HG03066 (cell line): ENCODE measurements around the gene ADGRG7.

Experiments
- ATAC-seq: cut with Tn5 transposase; IDR thresholded peaks from one replicate; pipeline ENCODE4 v1.9.1; 2021; ENCODE audit warnings: low read depth; ENCODE audit not compliant: unreplicated experiment

The ADGRG7 gene

GRCh38 chr3:100591411-100591810 lies 18.0 kb upstream of the ADGRG7 start:
- ATAC-seq, result no peak

GRCh38 chr3:100600181-100601042 lies 9.0 kb upstream of the ADGRG7 start:
- no peak for ATAC-seq

- peak; percentile 44 for ATAC-seq
Measured at GRCh38 chr3:100602506-100603444, 6.6 kb upstream of the ADGRG7 start.

- ATAC-seq, result peak; percentile 49
Measured at GRCh38 chr3:100603469-100603868, 5.9 kb upstream of the ADGRG7 start.

- no peak for ATAC-seq
Measured at GRCh38 chr3:100605358-100605757, 4.0 kb upstream of the ADGRG7 start.

- ATAC-seq, result peak; percentile 68
Measured at GRCh38 chr3:100606894-100607512, 2.4 kb upstream of the ADGRG7 start.

DNA sequence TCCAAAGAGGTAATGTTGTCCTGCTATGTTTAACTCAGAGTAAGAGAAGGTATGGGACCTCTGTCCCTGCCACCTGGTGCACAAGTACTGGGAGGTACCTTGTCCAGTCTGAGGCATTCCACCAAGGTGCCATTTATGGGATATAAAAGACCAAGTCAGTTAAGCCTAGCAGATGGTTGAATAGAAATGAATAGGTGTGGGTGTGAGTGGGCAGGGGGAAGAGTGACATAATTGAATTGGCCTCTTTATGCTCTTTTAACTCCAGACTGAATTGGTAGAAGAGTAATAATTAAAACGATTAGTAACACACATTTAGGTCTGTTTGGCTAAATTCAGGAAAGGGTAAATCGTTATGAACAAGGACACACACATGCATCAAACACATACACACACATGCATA lies 562 bp downstream of the ADGRG7 start:
- no peak for ATAC-seq

DNA sequence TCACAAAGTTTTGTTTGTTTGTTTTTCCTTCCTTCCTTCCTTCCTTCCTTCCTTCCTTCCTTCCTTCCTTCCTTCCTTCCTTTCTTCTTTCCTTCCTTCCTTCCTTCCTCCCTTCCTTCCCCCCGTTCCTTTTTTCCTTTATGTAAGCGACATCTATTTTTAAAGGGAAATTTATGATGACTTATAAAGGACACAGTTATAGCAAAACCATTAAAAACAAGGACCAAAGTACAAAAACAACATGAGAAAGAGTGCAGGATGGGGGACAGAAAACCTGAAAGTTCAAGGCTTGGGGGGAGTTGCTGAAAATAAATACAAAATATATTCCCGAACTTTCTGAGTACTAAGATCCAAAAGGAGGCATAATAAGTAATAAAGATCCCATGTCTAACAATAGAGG lies 1.8 kb downstream of the ADGRG7 start:
- ATAC-seq, result no peak

DNA sequence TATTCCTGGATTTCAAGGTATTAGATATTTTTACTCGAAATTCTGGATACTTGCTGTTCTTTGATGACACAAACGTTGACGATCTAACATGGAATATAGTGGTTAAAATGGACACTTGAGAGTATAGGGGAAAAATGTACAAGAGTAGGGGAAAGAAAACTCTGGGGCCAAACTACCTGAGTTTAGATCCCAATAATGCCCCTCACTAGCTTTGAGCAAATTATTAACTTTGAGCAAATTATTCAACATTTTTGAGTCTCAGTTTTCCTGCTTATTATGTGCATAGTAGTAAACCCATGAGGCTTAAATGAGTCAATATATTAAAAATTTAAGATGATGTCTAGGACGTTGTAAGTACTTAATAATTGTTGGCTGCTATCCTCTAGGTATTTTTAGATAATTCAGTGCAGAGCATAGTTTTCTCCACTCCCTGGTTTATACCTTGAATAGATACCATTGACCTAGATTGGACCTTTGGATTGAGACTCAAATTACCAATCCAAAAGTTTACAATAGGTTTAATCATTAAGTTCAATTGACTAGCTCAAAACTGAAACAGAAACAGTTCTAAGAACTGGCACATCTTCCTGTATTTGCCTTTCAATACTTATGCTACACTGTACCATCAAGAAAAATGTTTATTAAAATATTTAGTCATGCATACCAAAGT lies 4.5 kb downstream of the ADGRG7 start:
- no peak for ATAC-seq

DNA sequence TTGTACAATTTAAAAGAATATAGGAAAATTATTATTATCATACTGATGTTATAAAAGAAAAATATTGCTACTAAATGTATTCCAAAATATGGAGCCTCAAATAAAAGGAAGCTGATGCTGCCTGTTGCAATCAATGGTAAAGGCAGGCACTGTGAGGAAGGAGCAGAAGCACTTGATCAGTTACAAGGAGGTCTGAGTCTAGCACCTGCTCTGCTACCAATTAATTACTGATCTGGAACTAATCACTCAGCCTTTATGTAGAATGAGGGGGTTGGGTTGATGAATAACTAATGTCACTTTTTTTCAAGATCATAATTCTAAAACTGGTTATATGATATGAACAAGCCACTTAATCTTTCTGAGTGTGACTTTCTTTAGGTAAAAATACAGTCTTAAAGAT lies 5.5 kb downstream of the ADGRG7 start:
- no peak for ATAC-seq

GRCh38 chr3:100615684-100616083 lies 6.3 kb downstream of the ADGRG7 start:
- no peak for ATAC-seq

- ATAC-seq, result no peak
Measured at GRCh38 chr3:100621251-100621650, 11.8 kb downstream of the ADGRG7 start.

- no peak for ATAC-seq
Measured at GRCh38 chr3:100627491-100627890, 18.1 kb downstream of the ADGRG7 start.

- no peak for ATAC-seq
Measured at GRCh38 chr3:100629421-100630127, 20.2 kb downstream of the ADGRG7 start.

DNA sequence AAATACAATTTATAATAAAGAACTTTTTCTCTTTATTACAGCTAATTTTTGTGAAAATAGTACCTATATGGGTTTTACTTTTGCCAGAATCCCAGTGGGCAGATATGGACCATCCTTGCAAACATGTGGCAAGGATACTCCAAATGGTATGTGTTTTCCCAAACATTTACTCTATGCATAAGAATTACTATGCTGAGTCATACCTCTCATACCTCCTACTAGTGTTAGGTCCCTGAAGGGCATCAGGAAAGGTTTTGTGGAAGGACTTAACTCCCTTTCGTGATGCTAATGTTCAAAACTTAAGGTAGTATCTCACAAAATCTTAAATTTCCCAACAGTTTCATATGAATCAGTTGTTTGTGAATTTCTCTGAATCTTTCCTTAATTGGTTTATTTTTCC lies 21.3 kb downstream of the ADGRG7 start:
- no peak for ATAC-seq

DNA sequence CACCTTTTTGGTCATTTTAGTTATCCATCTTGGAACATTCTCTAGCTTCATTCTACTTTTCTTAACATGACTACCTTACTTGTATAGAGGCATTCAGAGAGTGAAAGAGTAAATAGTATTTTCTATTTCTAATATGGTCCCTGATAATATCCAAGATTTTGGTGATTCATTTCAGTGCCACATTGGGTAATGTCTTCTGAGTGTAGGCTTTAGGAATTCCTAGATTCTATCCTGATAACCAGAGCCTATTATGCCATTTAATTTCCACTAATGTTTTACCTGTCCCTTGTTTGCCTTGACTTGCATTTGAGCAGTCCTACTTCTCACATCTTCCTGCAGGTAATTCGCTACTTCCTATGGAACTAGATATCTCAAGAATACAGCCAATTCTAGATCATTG lies 21.8 kb downstream of the ADGRG7 start:
- ATAC-seq, result no peak

GRCh38 chr3:100634493-100635272 lies 25.3 kb downstream of the ADGRG7 start:
- no peak for ATAC-seq

DNA sequence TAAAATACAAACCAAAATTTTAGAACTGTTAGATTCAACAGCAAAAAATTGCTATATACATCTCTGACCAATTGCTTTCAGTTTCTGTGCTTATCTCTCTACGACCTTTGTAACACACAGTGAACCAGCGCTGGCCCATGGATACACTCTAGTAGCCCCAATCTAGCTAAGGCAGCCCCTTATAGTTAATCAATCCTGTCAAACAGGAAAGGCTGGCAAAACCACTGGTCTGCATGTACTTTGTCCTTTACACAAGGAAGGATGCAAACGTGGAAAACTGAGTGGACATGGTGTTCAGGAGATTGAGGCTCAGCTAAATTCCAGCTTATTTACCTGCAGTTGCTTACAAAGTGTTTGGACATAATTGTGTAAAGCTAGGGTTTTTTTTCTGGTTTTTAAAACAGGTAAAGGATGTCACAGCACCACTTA lies 25.9 kb downstream of the ADGRG7 start:
- ATAC-seq, result no peak

DNA sequence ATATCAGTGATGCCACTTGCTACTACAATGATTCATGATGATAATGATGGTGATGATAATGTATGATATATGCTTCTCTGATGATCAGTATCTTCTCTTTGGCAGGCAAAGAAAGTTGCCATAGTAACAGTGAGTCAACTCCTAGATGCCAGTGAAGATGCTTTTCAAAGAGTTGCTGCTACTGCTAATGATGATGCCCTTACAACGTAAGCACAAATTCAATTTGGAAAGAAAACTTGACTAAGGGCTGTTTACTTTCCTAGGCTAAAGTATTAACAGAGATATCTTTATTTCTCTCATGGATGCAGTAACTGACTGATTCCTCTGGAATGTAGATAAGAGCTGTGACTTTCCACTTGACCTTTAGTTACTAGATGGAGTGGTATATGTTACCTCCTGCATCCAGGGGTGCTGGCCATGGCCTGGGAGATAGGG lies 27.8 kb downstream of the ADGRG7 start:
- ATAC-seq, result no peak
